ENCODE results near the gene CCDC174. TPM values are rescaled to one million over a fixed set of nuclear protein-coding genes. Genes with fewer than 3 reads are reported as not detected.

Gene CCDC174
- 10 to 100 TPM in 1 of 2 donors, 1 to 10 TPM in 1; 9.4 to 14.1 TPM for total RNA-seq

DNA sequence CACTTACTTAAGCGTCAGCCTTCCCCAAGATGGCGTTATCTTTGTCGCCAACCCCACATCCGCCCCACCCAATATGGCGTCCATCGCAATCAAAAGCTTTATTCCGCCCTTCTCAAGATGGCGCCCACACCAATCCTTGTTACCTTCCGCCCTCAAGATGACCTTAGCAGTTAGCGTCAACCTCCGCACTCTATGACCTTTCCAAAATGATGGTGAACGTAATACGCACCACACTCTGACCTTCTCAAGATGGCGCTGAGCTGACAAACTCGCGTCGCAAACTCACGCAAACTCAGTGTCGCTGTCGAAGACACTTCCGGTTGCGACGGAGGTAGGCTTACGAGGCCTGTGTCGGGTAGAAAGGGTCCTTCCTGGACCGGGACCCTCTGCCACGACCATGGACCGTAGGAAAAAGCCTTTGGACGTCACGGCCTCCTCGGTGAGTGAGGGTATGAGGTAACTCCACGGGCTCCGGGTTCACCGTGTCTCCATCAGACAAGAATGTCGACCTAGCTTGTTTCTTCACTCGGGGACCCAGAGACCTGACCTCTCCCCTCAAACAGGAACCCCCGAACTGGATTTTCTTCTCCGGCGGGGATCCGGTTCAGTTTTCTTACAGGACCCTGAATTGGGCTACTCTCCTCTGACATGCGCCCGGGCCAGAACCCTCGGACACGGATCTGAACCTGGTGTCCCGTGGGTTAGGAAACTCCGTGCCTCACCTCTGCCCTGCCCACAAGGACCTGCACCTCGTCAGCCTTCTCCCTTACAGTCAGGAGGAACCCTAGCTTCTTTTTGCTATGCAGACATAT lies at the start of gene CCDC174:
Gene CCDC174, plus strand, starts transcription at position 323 of the 812 bp plus-strand sequence. Its CDS starts 75 bp downstream, at position 398.
- H3K27me3 ChIP-seq: no peaks in the 10 kb centered on the region
- DNase-seq (ENCODE audit: low spot score): peak; percentile 97
- peaks cover 0 to 54% of the 10 kb centered on the region in 2 donors for H3K4me1 ChIP-seq
- TF ChIP-seq CTCF (IDR thresholded peaks at IDR 0.05): no peak
- no peaks in the 10 kb centered on the region for H3K9me3 ChIP-seq
- peak within 1 kb of the TSS; percentile 82 to 86 for H3K4me3 ChIP-seq
- peak within 1 kb of the TSS; percentile 82 to 94 for H3K27ac ChIP-seq
- H3K36me3 ChIP-seq: peaks cover 23% of the 10 kb centered on the region

DNA sequence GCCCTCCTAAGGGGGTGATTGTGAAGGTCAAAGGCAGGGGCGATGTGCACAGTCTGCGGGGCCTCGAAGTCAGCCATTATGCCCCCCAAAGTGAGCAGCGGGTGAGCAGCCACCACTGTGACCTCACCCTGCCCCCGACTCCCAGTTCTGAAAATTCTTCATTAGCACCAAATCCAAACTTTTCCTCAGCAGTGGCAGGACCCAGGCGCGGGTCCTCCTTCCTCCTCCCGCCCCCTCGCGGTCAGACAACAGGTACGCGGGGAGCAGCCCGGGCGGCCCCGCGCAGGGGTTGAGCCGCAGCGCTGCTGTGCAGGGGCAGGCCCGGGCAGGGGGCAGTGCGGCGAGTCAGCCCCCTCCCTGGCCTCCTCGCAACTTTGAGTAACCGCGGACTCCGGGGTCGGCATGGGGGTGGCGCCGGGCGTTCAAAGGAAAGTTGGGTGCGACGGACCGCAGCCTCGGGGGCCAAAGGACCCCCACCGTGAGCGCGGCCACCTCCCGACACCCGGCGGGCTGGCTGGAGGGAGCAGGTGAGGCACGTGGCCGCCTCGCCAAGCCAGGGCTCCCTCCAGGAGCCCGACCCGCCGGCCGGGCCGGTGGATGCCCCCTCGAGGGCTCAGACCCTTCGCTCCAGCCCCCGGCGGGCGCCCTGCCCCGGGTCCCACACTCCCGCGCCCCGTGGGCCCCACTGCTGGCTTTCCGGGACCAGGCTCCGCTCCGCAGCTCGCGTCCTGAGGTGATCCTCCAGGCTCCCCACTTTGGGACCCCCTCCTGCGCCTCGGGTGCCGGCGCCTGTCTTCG lies 49.4 kb upstream of the CCDC174 start:
- H3K27ac ChIP-seq: no peak overlapping the region
- H3K27me3 ChIP-seq: peaks cover 2 to 11% of the 10 kb centered on the region in 2 donors
- TF ChIP-seq CTCF (IDR thresholded peaks at IDR 0.05): no peak
- no peaks in the 10 kb centered on the region for H3K9me3 ChIP-seq
- H3K4me3 ChIP-seq: peak overlapping the region; percentile 14 to 42
- H3K4me1 ChIP-seq: peaks cover 0 to 7% of the 10 kb centered on the region in 2 donors
- no peaks in the 10 kb centered on the region for H3K36me3 ChIP-seq
- DNase-seq (ENCODE audit: low spot score): no peak

DNA sequence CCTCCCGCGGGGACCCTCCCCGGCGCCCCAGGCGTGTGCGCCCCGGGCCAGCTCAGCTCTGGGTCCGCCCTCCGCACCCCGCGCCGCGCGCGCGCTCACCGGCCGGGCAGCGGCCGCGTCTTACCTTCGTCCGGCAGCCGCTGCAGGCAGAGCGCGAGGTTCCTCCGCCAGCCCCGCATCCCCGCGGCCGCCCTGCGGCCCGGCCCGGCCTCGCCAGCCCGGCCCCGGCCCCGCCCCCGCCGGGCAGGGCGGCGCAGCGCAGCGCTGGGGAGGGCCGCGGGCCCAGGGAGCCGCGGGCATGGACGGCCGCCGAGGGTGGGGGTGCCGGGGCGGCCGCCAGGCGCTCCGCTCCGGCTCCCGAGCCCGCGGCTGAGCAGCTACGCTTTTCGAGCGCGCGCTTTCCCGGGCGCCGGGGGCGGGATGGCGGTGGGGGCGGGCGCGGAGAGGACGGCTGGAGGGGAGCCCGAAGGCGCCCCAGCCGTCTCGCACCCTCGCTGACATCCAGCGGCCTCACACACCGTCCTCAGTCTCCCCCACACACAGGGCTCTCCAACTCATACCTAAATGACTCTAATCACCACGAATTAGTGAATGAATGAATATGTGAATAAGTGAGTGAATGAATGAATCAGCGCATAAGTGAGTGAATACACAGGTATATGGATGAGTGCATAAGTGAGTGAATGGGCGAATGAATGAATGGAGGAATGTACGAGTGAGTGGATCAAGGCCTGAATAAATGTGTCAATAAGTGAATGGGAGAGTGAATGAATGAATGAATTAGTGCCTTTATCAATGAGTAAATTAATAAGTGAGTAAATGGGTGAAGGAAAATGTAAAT lies 48.5 kb upstream of the CCDC174 start:
- TF ChIP-seq CTCF (IDR thresholded peaks at IDR 0.05): no peak
- Histone ChIP-seq H3K4me1 (peaks cover 0 to 7% of the 10 kb centered on the region in 2 donors), H3K27me3 (peaks cover 2 to 11% of the 10 kb centered on the region in 2 donors), H3K9me3 (no peaks in the 10 kb centered on the region), H3K36me3 (no peaks in the 10 kb centered on the region), H3K4me3 (peak overlapping the region; percentile 14 to 42), H3K27ac (no peak overlapping the region)
- DNase-seq (ENCODE audit: low spot score): no peak

GRCh38 chr3:14605067-14605466 lies 46.5 kb upstream of the CCDC174 start:
- Histone ChIP-seq H3K27me3 (peaks cover 2 to 11% of the 10 kb centered on the region in 2 donors), H3K4me3 (no peak overlapping the region), H3K4me1 (peaks cover 0 to 7% of the 10 kb centered on the region in 2 donors), H3K9me3 (no peaks in the 10 kb centered on the region), H3K27ac (no peak overlapping the region), H3K36me3 (no peaks in the 10 kb centered on the region)
- TF ChIP-seq CTCF (IDR thresholded peaks at IDR 0.05): no peak
- no peak for DNase-seq (ENCODE audit: low spot score)

DNA sequence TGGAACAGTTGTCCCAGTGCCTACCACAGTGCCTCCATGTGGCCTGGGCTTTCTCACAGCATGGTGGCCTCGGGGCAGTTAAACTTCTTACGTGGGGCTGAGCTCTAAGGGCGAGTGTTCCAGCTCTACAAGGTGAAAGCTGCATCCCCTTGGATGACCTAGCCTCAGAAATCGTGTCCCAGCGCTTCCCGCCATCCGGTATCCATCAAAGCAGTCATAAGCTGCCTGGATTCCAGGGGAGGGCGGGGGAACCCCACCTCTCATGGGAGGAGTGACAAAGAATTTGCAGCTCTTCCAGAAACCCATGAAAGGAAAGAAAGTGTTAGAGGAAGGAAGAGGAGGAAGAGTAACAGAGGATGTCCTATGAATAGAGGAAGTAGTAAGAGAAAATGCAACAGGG lies 45.8 kb upstream of the CCDC174 start:
- Histone ChIP-seq H3K4me3 (no peak overlapping the region), H3K27me3 (peaks cover 2 to 11% of the 10 kb centered on the region in 2 donors), H3K9me3 (no peaks in the 10 kb centered on the region), H3K4me1 (peaks cover 0 to 7% of the 10 kb centered on the region in 2 donors), H3K27ac (no peak overlapping the region), H3K36me3 (no peaks in the 10 kb centered on the region)
- no peak for TF ChIP-seq CTCF (IDR thresholded peaks at IDR 0.05)
- no peak for DNase-seq (ENCODE audit: low spot score)

Measured in right atrium auricular region (tissue), 2 donors.